Measurements from ENCODE around the gene ASTN2.

- TF ChIP-seq CTCF (IDR thresholded peaks at IDR 0.05) (no peak), POLR2A (IDR thresholded peaks at IDR 0.05) (no peak)
Observed at GRCh38 chr9:117460743-117461142, 45.9 kb upstream of the ASTN2 start.

All from lower leg skin (tissue), 3 donors.